ENCODE results near the gene LSM11.

LSM11 gene

DNA sequence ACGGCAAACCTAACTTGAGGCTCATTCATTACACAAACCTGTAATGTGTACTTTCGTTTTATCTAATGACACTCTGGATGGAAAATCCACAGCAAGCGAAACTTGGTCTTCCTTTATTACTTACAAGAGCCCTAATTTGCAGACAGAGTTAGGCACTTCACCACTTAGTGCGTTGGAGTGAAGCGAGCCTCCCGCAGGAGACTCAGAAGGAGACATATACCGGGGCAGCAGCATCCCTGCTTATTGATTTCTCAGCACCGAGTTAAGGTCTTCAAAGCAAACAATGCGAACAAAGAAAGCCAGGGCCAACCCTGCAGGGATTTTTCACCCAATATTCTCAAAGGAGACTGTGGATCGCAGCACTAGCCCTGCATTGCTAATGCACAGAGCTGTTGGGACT, 28.6 kb downstream of the LSM11 start:
- no peak for DNase-seq (ENCODE audit: low read depth)

GRCh38 chr5:157778121-157778805, 34.8 kb downstream of the LSM11 start:
- no peak for DNase-seq (ENCODE audit: low read depth)

GRCh38 chr5:157779221-157779620, 35.7 kb downstream of the LSM11 start:
- no peak for DNase-seq (ENCODE audit: low read depth)

- no peak for DNase-seq (ENCODE audit: low read depth)
Measured at GRCh38 chr5:157785801-157786200, 42.3 kb downstream of the LSM11 start.

DNA sequence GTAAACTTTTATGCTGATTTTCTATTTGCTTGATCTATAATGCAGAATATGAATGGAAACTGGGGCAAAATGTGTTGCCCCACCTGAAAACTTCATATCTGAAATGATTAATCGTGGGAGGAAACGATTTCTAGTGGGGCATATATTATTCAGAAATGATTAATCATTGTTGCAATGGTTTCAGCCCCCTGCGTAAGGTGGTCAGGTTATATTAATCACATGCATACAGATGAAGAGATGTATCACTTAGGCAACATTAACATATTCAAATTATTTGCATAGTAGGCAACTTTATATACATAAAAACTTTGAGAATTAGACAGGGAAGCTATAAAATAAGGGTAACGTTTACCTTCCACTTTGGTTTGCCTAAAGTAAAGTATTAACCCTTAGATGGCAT, 49.8 kb downstream of the LSM11 start:
- no peak for DNase-seq (ENCODE audit: low read depth)

GRCh38 chr5:157799578-157799977, 56.1 kb downstream of the LSM11 start:
- no peak for DNase-seq (ENCODE audit: low read depth)

- DNase-seq (ENCODE audit: low read depth) = no peak
Measured at GRCh38 chr5:157800137-157800536, 56.6 kb downstream of the LSM11 start.

DNA sequence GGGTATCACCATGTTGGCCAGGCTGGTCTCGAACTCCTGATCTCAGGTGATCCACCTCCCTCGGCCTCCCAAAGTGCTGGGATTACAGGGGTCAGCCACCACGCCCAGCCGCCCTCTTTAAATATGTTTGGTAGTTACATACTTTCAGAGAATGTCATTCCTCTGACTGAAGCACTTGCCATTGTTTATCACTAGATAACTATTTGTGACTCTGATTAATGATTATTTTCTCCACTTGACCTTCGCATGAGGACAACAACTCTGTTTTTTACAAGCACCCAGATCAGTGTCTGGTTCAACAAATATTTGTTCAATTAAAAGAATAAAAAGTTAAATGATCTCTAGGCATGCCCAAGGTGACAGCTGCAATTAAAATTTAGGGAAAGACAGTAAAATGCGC, 59.2 kb downstream of the LSM11 start:
- no peak for DNase-seq (ENCODE audit: low read depth)

DNA sequence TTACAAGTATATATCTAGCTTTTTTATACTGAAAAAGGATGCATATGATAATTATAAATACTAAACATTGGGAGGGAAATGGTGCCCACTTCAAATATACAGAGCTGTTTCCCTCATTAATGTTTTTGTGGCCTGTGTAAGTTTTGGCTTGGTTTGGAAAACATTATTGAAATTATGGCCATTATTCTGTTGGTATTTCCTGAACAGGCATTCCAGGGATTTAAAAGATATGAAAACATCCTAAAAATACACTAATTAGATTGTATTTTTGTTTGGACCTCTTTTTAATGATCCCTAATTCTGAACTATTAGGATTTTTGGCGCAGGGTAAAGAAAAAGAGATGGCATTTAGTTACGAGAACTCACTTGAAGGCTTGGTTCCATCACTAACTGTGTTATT, 64.5 kb downstream of the LSM11 start:
- DNase-seq (ENCODE audit: low read depth) = no peak

All from stromal cell of bone marrow (primary cell).